Activated CD8-positive, alpha-beta memory T cell treated with anti-CD3 and anti-CD28 coated beads, Interleukin-2, amount 50 U/mL, for 24 hours (primary cell): ENCODE data around the gene MBTD1.
"Not testable (repeated sequence)": the region's sequence is repeated elsewhere in the genome, so short reads cannot be mapped to it uniquely, and the experiment has no call there.

Source experiments
- DNase-seq: peaks from one replicate; pipeline ENCODE4 v3.0.0-alpha.2; 2020; ENCODE audit errors: extremely low read depth

Gene MBTD1

GRCh38 chr17:51255673-51256072 is 4.2 kb downstream of the MBTD1 start:
- DNase-seq, result no peak

- no peak for DNase-seq
Observed at GRCh38 chr17:51251010-51251409, 8.8 kb downstream of the MBTD1 start.

GRCh38 chr17:51250314-51250840 is 9.5 kb downstream of the MBTD1 start:
- DNase-seq, result no peak

- DNase-seq, result no peak
Observed at GRCh38 chr17:51245535-51245934, 14.3 kb downstream of the MBTD1 start.

GRCh38 chr17:51244041-51244440 is 15.8 kb downstream of the MBTD1 start:
- no peak for DNase-seq

- no peak for DNase-seq
Observed at GRCh38 chr17:51240275-51240674, 19.6 kb downstream of the MBTD1 start.

GRCh38 chr17:51238255-51238887 is 21.5 kb downstream of the MBTD1 start:
- DNase-seq, result no peak

- DNase-seq, result no peak
Observed at GRCh38 chr17:51234162-51234561, 25.7 kb downstream of the MBTD1 start.

- no peak for DNase-seq
Observed at GRCh38 chr17:51231999-51232398, 27.9 kb downstream of the MBTD1 start.

GRCh38 chr17:51230306-51230705 is 29.5 kb downstream of the MBTD1 start:
- no peak for DNase-seq

GRCh38 chr17:51229889-51230288 is 30.0 kb downstream of the MBTD1 start:
- DNase-seq, result no peak

- no peak for DNase-seq
Observed at GRCh38 chr17:51228161-51228560, 31.7 kb downstream of the MBTD1 start.

- not testable (repeated sequence) for DNase-seq
Observed at GRCh38 chr17:51225523-51225922, 34.3 kb downstream of the MBTD1 start.

- DNase-seq, result no peak
Observed at GRCh38 chr17:51224402-51225262, 35.2 kb downstream of the MBTD1 start.

- no peak for DNase-seq
Observed at GRCh38 chr17:51221322-51221721, 38.5 kb downstream of the MBTD1 start.

- no peak for DNase-seq
Observed at GRCh38 chr17:51217946-51218345, 41.9 kb downstream of the MBTD1 start.

GRCh38 chr17:51214920-51215319 is 44.9 kb downstream of the MBTD1 start:
- no peak for DNase-seq

GRCh38 chr17:51203838-51204237 is 56.0 kb downstream of the MBTD1 start:
- DNase-seq, result no peak

- DNase-seq, result no peak
Observed at GRCh38 chr17:51200846-51201245, 59.0 kb downstream of the MBTD1 start.

GRCh38 chr17:51200295-51200694 is 59.6 kb downstream of the MBTD1 start:
- DNase-seq, result no peak

- no peak for DNase-seq
Observed at GRCh38 chr17:51197754-51198153, 62.1 kb downstream of the MBTD1 start.

- no peak for DNase-seq
Observed at GRCh38 chr17:51191895-51192294, 68.0 kb downstream of the MBTD1 start.

GRCh38 chr17:51189628-51190027 is 70.2 kb downstream of the MBTD1 start:
- no peak for DNase-seq
